Prostate gland (tissue), 2 donors: ENCODE results near the gene CYP4F3.

Experiments used
- POLR2A ChIP-seq: fragments of 450-650 bp; IDR thresholded peaks from one replicate; pipeline ENCODE4 v1.6.1; 2016; ENCODE audit warnings: antibody characterized with exemption, mild to moderate bottlenecking
- POLR2AphosphoS5 ChIP-seq: sonication (generic); formaldehyde crosslinking; IDR thresholded peaks from one replicate; pipeline ENCODE4 v1.6.1; 2017; ENCODE audit warnings: antibody characterized with exemption
- TF ChIP-seq, protein P1 (sequence below), 4 experiments: fragments of 200-600 bp in 2 of 4; fragments of 450-650 bp in 2 of 4; sonication (generic) in 2 of 4; IDR thresholded peaks; 1 replicate in 3 of 4; 2 replicates in 1 of 4; pipeline ENCODE4 v1.5.1; 2016 to 2019; ENCODE audit warnings: antibody characterized with exemption in 4 of 4, mild to moderate bottlenecking in 2 of 4, moderate library complexity in 2 of 4

DNA sequence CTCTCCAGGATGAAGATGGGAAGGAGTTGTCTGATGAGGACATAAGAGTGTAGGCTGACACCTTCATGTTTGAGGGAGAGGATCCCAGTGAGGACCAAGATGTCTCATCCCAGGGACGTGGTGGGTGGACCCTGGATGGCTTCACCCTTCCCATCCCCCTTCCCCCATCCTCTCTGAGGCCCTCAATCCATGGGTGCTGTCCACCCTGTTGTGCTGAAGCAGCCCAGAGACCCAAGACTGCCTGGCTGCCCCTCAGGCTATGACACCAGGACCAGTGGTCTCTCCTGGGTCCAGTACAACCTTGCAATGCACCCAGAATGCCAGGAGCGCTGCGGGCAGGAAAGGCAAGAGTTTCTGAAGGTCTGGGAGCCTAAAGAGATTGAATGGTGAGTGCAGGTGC is 28.7 kb downstream of the CYP4F3 start:
- TF ChIP-seq, protein P1, sequence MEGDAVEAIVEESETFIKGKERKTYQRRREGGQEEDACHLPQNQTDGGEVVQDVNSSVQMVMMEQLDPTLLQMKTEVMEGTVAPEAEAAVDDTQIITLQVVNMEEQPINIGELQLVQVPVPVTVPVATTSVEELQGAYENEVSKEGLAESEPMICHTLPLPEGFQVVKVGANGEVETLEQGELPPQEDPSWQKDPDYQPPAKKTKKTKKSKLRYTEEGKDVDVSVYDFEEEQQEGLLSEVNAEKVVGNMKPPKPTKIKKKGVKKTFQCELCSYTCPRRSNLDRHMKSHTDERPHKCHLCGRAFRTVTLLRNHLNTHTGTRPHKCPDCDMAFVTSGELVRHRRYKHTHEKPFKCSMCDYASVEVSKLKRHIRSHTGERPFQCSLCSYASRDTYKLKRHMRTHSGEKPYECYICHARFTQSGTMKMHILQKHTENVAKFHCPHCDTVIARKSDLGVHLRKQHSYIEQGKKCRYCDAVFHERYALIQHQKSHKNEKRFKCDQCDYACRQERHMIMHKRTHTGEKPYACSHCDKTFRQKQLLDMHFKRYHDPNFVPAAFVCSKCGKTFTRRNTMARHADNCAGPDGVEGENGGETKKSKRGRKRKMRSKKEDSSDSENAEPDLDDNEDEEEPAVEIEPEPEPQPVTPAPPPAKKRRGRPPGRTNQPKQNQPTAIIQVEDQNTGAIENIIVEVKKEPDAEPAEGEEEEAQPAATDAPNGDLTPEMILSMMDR (IDR thresholded peaks at IDR 0.05): no peak
- TF ChIP-seq POLR2AphosphoS5 (no peak), POLR2A (no peak)
